ENCODE measurements around the gene MSI1.
A peak's percentile ranks its signal among the peaks of the same experiment; 100 is the strongest.

MSI1 gene

DNA sequence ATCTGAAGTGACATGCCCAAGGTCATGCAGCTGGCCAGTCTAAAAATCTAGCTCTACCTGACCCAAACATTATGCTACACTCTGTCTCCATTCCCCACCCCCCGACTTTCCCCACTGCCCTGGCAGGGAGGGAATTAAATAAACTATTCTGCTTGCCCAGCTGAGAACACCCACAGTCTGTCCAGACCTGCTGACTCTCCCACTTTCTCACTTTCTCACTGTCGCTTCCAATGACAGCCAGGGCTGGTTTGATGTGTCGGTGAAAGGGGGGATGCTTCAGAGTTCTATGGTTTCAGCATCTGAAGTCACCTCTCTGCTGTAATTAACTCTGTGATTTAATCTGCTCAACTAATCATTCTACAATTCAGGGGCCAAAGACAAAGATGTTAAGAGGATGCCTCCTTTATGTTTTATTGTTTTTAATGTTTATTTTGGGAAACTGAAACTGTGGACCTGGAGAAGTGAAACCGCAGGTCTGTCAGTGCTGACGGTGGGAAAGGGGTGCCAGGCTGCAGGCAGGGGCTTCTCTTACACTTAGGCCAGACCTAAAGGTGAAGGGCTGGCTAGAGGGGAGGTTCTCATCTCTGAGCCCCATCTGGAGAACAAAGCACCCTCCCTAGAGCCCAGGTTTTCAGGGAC is 8.1 kb upstream of the MSI1 start:
- no peak for DNase-seq

DNA sequence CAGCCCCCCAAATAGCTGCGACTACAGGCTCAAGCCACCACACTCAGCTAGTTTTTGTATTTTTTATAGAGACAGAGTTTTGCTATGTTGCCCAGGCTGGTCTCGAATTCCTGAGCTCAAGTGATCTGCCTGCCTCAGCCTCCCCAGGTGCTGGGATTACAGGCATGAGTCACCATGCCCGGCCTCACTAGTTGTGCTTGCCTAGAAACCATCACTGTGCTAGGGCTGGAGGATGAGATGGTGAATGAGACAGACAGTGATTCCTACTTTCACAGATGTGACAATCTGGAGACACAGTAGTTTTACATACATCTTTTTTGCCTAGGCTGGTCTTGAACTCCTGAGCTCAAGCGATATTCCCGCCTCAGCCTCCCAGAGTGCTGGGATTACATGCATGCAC is 7.5 kb upstream of the MSI1 start:
- DNase-seq, result no peak

DNA sequence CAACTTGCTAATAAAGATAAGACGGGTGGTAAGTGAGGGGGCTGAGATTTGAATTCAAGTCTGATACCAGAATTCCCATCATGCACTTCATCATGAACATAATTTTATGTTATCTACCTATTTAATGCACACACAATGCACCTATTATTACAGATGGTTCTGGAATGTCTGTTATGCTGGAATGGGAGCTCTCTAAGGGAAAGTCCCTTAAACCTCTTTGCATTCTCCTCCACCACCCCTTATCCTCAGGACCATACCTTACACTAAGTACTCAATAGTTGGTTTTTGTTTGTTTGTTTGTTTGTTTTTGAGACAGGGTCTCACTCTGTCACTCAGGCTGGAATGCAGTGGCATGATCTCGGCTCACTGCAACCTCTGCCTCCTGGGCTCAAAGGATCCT is 7.0 kb upstream of the MSI1 start:
- DNase-seq, result no peak

DNA sequence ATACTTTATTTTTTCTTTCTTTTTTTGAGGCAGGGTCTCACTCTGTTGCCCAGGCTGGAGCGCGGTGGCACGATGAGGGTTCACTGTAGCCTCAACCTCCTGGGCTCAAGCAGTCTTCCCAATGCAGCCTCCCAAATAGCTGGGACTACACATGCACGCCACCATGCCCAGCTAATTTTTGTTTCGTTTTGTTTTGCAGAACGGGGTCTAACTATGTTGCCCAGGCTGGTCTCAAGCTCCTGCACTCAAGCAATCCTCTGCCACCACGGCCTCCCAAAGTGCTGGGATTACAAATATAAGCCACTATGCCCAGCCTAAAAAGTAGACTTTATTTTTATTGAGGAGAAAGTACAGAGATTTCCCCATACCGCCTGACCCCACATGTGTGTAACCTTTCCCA is 4.7 kb upstream of the MSI1 start:
- DNase-seq, result no peak

DNA sequence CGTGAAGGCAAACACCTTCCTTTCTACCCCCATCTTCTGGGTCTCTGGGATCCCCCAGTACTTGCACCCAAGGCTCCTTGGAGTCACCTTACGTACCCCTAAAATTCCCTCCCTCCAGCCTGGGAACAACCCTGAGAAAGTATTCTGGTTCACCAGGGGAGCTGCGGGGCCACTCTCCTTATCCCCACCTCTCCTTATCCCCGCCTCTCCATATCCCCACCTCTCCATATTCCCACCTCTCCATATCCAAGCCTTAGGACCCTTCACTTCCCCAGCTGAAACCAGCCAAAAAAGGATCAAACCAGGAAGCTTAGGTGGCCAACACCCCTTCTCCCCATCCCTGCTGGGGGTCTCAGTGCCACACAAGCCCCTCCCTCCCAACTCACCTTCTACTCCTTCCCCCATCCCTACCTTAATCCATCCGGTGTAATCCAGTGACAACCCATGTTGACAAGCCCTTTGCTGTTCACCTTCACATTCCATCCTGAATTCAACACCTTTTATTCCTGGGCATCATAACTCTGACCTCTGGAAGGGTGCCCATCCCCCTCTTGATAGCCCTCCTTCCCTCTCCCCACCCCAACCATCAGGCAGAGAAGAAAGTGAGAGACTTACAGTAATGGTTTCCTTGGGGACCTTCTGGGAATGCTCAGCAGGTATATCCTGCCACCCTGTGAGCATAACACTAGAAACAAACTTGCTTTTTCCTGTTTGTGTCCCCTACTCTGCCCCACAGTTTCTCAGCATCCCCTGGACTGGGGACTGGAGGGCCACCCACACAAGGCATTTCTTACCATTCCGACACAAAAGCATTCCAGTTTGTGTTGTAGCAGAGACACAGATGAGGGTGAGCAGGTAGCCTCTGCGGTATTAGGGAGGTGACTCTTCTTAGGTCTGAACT is 1.6 kb upstream of the MSI1 start:
- no peak for DNase-seq

DNA sequence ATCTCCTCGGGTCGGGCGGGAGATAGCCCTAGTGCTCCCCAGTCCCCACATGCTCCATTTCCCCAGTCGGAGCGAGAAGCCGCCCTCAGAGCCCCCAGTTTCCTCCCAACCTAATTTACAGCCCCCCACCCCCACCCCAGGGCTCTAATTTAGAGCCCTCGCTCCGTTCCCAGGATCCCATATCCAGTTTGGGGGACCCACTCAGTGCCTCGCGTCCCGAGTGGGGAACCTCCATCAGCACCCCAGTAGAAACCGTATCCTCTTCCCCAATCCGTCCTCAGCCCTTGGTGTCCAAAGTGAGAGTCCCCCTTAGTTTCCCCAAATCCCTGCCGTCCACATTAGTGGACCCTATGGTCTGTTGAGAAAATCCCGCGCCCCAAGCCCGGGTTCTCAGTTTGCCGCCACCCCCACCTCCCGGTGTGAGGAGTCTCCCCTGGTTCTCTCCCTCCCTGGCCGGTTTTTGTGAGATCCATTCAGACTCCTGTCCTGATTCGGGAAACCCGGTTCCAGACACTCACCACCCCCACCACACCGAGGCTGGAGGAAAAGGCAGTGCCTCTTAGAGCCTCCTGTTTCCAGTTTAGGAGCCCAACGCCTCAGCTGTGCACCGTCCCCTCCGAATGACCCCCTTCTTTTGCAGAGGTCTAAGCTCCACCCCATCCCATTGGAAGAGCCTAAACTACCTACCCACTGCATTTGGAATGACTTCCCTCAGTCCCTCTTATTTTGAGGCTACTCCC is 809 bp upstream of the MSI1 start:
- DNase-seq, result no peak

DNA sequence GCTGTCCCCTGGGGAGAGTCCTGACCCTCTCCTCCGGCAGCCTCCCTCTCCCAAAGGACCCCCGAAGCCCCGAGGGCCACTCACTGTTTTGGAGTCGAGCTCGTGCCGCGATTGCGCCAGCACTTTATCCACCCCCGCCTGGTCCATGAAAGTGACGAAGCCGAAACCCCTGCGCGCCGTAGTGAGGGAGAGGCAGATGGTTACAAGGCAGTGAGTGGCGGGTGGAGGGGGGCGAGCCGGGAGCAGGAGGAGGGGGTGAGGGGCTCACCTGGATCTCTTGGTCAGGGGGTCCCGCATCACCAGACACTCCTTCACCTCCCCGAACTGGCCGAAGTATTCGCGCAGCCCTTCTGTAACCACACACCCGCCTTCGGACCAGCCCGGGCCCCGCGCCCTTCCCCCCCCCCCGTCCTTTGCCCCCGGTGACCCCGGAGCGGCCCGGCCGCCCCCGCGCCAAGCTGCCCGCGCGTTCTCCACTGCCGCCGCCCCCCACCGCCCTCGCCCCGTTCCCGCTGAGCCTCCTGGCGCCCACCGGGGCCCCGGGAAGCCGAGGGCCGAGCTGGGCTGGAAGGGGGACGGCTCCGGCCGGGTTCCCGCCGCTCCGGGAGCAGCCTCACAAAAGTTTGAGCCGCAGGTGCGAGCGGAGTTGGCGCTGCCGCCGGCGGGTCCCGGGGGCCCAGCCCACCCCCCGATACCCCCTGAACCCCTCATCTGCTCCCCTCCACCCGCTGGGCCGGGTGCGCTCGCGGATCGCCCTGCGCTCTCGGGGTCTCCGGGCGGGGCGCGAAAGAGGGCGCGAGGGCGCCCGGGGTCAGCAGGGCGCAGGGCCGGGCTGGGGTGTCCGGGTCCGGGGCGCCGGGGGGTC is 808 bp downstream of the MSI1 start:
- no peak for DNase-seq

DNA sequence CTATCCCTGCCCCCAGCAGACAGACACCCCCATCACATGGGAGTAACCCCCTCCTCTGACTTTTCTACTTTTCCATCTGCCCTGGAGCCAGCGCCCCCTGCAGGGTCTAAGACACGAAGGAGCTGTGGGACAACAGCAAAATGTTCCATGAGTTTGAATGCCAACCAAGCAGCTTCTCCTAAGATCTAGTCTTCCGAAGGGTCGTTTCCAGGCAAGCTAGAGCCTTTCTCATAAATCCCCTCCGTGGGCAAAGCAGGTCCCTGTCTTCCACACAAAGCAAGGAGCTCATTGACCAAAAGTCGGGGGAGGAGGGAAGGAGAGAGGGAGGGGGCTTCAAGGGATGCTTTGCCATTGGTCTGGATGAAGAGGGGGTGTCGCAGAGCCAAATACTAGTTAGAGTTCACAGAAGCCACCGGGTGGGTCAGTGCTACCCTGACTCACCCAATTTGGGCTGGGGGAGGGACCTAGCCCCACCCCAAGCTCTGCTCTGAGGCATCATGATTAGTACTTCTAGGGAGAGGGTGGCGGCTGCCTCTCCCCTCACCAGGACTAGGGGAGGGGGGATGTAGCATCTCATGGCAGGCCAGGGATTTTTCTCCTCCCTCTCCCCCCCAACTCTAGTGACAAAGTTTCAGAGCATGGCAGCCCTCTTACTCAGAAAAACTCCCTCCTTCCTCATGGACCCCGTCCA is 1.6 kb downstream of the MSI1 start:
- DNase-seq, result no peak

DNA sequence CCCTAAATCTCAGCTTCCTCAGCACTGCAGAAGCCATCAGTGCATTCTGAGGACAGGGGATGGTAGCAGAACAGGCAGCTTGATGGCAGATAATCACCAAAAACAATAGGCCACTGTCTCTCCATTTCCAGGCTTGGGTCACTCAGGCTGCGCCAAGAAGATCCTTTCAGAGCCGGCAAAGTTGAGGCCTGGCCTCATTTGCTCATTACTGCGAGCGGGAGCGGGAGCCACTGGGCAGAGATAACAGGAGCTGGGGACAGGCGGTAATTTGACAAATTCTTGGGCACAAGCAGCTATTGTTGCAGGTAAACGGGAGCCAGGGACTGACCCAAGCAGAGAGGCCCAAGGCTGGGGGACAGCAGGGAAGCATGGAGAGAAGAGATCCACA is 2.1 kb downstream of the MSI1 start:
- DNase-seq, result no peak

DNA sequence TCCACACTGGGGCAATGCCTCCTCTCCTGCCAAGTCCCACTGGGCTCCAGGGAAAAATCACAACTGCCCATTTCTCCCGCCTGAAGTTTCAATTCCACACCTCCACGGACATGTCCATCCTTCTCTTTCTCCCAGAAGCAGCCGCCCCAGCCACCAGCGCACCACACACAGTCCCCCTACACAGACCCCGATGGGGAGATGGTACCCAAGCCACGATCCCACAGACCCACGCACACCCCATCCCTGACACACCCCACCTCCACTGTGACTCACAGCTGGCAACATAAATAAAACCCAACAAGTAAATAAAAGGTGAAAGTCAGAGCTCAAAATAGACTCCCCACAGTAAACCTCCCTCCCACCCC is 2.6 kb downstream of the MSI1 start:
- no peak for DNase-seq

DNA sequence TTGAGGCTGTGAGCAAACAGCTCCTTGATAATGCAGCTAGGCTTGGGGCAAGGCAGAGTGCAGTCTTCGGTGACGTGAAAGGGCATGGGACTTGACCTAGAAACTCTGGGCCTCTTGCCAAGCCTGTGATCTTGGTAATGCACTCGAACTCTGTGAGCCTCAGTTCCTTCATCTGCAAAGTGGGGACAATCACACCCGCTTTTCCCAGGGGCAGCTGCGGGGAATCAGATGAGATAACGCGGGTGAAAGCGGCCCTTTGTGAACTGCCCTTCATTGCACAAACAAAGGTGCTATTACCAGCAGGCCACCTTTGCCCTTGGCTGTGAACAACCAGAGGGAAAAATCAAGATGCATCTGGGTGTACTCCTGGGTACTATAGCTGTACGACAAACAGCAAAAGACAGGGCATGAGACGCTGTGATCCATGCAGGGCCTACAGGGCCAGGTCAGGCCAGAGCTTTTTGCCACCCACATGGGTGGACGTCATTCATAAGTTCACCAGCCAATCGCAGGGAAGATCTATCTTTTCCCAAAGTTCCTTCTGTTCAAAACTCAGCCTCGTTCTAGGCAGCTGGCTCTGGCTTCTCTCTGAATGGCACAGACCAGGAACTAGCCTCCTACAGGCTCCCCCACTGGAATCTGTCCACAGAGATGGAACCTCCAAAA is 3.2 kb downstream of the MSI1 start:
- no peak for DNase-seq

DNA sequence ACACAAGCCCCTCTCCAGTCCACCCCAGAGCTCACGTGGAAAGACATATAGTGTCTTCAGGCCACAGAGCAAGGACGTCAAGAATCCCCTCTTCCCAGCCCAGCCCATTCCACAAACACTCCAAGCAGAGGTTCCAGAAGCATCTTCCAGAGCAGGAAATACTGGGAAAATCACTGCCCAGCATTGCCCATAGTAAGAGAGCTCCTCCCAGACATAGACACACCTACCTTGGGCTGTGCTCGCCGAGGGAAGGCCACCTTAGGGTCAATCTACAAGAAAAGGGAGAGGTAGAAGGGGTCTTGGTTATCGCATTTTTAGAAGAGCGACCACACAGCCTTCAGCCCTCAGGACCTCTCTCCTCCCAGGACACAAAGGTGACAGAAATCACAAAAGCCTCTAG is 4.5 kb downstream of the MSI1 start:
- DNase-seq, result no peak

DNA sequence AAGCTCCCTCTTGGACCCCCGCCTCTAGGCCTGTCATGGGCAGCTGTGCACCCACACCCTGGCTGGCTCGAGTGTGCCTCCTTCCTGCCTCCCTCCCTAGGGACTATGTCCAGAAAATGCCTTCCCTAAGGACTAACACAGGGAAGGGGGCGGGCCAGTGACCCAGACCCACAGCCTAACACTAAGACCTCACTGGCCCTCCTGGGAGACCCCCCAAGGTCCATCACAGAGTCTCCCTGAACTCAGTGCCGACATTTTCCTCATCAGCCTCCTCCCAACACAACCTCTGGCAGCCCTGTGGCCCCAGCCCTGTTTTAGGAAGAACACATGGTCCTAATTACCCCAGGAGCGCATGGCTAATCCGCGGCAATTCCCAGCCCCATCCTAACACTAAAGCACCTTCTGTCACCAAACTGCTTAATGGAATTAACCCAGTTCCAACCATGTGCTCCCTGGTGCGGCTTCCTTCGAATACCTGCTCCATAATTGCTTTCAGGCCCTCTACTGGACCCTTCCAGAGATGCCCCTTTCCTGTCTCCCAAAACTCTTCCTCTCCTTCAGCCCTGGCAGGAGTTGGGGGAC is 5.6 kb downstream of the MSI1 start:
- DNase-seq, result no peak

DNA sequence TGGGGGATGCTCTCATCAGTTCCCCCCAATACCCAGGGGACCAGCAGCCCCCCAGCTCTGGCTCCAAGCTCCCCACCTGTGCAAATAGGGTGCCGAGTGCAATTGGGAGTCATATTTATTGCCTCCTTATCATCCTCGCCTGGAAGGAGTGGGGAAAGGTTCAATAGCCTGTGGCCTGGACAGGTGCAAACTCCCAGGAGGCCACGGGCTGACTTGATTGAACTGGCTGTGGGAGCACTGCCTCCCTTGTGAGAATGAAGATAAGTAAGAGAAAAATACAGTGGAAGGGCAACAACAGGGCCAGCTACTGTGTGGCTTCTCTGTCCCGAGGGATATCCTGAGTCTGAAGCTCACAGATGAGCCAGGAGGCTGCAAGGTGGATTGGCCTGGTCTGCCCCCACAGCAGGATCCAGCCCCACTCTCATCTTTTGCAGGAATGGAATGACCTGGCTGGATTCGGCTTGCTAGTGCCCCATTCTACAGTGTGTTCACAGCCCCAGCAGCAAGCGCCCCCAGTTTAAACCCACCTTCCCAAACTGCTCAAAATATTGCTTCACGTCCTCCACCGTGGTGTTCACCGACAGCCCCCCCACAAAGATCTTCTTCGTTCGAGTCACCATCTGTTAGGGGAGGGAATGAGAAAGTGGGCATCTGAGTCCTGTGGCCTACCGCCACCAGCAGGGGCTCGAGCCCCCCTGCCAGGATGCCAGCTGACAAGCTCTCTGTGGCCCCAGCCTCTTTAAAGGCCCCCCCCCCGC is 6.3 kb downstream of the MSI1 start:
- DNase-seq, result no peak

DNA sequence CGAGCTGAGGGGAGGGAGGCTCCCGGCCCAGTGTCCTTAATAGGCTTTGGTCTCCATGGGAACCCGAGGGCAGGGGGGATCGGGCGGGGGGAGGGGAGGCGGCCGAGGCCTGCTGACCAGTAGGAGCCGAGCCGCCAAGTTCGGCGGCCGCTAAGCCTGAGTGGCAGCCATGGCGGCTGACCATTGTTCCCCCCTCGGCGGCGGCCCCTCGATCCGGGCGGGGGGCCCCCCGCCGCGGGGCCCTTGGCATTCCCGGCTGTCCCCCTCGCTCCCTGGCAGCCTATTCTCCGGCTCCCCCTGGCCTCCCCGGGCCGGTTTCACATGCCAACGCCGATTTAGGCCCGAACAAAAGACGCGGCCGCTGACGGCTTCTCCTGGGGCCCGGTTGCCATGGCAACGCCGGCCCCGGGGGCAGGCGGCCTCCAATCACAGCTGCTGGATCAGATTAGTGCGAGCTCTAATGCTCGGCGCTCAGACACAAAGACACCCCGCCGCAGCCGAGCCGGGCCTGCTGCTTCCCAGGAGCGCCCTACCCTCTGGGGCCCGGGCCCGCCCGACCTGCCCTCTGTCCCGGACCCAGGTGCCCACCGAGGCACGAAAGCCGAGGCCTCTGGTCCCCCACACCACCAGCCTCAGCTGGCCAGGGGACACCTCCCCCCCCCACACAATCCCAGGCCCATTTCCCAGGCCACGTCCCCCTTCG is 7.3 kb downstream of the MSI1 start:
- DNase-seq, result no peak

DNA sequence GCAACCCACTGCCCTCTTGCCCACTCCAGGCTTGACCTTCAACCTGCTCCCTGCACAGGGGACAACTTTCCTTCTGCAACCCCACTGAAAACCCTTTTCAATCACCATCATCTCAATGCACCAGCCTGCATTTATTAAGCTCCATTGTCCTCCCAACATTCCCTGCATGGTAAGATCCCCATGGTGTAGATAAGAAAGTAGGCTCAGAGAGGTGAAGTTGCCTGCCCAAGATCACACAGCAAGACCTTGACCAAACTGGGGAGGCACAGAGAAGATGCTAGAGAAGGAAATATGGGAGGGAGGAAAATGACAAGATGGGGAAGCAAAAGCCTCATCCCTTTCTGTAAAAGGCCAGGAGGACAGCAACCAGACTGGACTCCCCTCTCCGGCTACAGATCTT is 9.8 kb downstream of the MSI1 start:
- no peak for DNase-seq

DNA sequence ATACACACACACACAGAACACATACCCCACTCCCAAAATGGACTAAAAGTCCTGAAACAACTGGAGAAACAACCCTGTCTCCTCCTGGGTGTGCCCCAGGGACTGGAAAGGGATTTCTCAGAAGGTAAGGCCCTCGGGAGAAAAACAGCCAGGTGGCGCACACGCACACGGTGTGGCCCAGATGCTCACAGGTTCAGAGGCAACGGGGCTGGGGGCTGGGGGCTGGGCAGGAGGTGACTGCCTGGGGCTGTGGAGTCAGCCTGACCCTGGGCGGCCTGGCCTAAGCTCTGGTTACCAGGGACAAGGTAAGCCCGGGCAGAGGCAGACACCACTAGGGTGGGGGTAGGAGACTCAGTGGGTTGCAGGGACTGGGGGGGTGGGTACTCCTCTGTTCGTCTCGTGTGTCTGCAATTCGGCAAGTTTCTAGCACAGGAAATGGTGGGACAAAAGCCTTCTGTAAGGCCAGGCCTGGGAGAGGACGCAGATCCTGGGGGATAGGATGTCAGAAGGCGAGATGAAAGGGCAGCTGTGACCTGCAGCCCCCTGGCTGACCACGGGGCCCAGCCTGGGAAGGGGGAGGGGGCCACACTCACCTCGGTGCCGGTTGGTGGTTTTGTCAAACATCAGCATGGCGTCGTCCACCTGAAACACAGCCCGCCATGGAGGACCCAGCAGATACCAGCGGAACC is 10.4 kb downstream of the MSI1 start:
- DNase-seq, result no peak

DNA sequence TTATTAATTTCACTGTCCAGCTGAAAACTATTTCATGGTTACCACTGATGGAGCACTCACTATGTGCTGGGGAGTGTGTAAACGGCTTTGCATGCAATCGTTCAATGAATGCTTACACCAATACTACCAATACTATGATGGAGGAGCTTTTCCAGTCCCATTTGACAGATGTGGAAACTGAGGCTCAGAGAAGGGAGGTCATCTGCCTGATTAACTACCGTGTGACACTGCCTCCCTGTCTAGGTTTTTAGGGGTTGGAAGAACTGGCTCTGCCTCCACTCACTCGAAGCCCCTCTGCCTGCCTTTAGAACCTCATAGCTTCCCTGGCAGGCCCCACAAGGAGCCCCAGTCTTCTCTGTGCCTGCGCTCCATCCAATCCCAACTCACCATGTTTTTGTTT is 11.9 kb downstream of the MSI1 start:
- no peak for DNase-seq

DNA sequence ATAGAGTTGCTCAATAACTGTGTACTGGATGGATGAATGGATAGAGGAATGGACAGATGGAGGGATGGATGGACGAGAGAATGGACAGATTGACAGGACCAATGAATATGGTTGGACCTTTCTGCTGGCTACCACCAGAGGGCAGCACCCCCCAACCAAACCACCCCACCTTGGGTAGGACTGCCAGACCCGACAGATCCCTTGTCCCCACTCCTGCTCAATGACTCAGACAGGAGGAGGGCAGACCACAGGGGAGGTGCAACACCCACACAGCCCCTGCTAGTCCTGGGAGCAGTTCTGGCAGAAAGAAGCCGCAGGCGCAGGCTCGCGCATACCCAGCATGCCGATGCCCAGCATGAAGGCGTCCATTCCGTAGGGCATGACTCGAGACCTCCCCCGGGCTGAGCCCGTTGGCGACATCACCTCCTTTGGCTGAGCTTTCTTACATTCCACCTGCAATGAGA is 12.4 kb downstream of the MSI1 start:
- DNase-seq, result peak; percentile 19

All from GF-D8 (cell line).